Measurements from ENCODE around the gene KIF13A.
"Not testable (repeated sequence)": the region's sequence is repeated elsewhere in the genome, so short reads cannot be mapped to it uniquely, and the experiment has no call there.

KIF13A gene

GRCh38 chr6:17985934-17986655 lies 1.3 kb downstream of the KIF13A start:
- no peak for TF ChIP-seq CTCF (conservative IDR thresholded peaks at IDR 0.05; ENCODE audit: low read depth, low read length)
- DNase-seq (ENCODE audit: low read depth): no peak
- H3K4me3 ChIP-seq (ENCODE audit: low read length): peak overlapping the region; percentile 88

- DNase-seq (ENCODE audit: low read depth): no peak
- peak overlapping the region; percentile 88 for H3K4me3 ChIP-seq (ENCODE audit: low read length)
- no peak for TF ChIP-seq CTCF (conservative IDR thresholded peaks at IDR 0.05; ENCODE audit: low read depth, low read length)
These were observed 2.4 kb downstream of the KIF13A start for GRCh38 chr6:17984812-17985670.

GRCh38 chr6:17984399-17984798 lies 3.0 kb downstream of the KIF13A start:
- no peak for TF ChIP-seq CTCF (conservative IDR thresholded peaks at IDR 0.05; ENCODE audit: low read depth, low read length)
- H3K4me3 ChIP-seq (ENCODE audit: low read length): peak overlapping the region; percentile 88
- DNase-seq (ENCODE audit: low read depth): no peak

- no peak for TF ChIP-seq CTCF (conservative IDR thresholded peaks at IDR 0.05; ENCODE audit: low read depth, low read length)
- no peak overlapping the region for H3K4me3 ChIP-seq (ENCODE audit: low read length)
- no peak for DNase-seq (ENCODE audit: low read depth)
These were observed 3.7 kb downstream of the KIF13A start for GRCh38 chr6:17983730-17984129.

- no peak for DNase-seq (ENCODE audit: low read depth)
- TF ChIP-seq CTCF (conservative IDR thresholded peaks at IDR 0.05; ENCODE audit: low read depth, low read length): no peak
These were observed 7.1 kb downstream of the KIF13A start for GRCh38 chr6:17980329-17980728.

GRCh38 chr6:17979479-17979878 lies 8.0 kb downstream of the KIF13A start:
- TF ChIP-seq CTCF (conservative IDR thresholded peaks at IDR 0.05; ENCODE audit: low read depth, low read length): no peak
- no peak overlapping the region for H3K4me3 ChIP-seq (ENCODE audit: low read length)
- DNase-seq (ENCODE audit: low read depth): no peak

More at GRCh38 chr6:17980329-17980728, 7.1 kb downstream of the KIF13A start:
- H3K4me3 ChIP-seq (ENCODE audit: low read length): no peak overlapping the region

- not testable (repeated sequence) for H3K4me3 ChIP-seq (ENCODE audit: low read length); DNase-seq (ENCODE audit: low read depth)
These were observed 11.2 kb downstream of the KIF13A start for GRCh38 chr6:17976258-17976657.
